ENCODE measurements around the gene MAST3.

GRCh38 chr19:18097993-18098890, 664 bp downstream of the MAST3 start:
- TF ChIP-seq CTCF (IDR thresholded peaks at IDR 0.05 in 8 of 11, conservative IDR thresholded peaks at IDR 0.05 in 3 of 11) (no peak), POLR2A (IDR thresholded peaks at IDR 0.05) (no peak), POLR2AphosphoS5 (IDR thresholded peaks at IDR 0.05) (no peak)
